ENCODE results near the gene HTR1D.
"Not testable (repeated sequence)": the region's sequence is repeated elsewhere in the genome, so short reads cannot be mapped to it uniquely, and the experiment has no call there.

Gene HTR1D

DNA sequence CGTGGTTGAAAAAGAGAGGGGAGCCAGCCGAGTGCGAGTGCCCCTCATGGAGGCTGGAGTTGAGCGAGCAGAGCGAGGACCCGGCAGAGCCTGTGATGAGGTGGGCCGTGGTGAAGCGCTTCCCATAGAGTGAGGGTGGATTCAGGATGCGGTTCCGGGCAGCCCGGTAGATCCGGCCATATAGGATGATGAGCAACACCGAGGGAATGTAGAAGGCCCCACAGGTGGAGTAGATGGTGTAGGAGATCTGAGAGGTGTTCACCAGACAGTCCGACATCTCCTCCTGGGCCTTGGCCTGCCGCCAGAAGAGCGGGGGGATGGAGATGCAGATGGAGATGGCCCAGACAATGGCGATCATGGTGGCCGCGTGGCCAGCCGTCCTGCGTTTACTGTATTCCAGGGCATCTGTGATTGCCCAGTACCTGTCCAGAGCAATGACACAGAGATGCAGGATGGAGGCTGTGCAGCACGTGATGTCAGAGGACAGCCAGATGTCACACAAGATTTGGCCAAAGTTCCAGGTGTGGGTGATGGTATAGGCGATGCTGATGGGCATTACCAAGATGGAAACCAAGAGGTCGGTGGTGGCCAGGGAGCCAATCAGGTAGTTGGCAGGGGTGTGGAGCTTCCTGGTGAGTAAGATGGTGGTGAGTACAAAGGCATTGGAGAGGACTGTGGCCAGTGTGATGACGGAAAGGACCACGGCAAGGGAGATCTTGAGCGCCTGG, 23.7 kb downstream of the HTR1D start:
- 96% methylated on average over 27 of the region's 27 CpGs for WGBS
- H3K9ac ChIP-seq (ENCODE audit: low read length) = no peak overlapping the region
- H3K4me3 ChIP-seq (ENCODE audit: insufficient read depth in 1 of 2, low read depth in 1 of 2, low read length in 2 of 2) = no peak overlapping the region

DNA sequence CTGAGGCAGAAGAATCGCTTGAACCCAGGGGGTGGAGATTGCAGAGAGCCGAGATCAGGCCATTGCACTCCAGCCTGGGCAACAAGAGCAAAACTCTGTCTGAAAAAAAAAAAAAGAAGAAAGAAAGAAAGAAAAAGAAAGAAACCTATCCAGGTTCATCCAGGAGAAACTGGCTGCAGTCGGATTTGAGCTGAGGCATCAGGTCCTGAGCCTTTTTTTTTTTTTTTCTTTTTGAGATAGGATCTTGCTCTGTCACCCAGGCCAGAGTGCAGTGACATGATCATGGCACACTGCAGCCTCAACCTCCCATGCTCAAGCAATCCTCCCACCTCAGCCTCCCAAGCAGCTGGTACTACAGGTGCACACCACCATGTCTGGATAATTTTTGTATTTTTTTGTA, 26.1 kb downstream of the HTR1D start:
- Histone ChIP-seq H3K36me3 (ENCODE audit: control insufficient read depth in 1 of 2, insufficient read depth in 2 of 2, low read depth in 1 of 2, low read length in 2 of 2) (no peaks in the 10 kb centered on the region), H3K79me1 (replicated peaks; ENCODE audit: low read length, poor library complexity, severe bottlenecking) (no peaks in the 10 kb centered on the region), H3K9ac (ENCODE audit: low read length) (no peak overlapping the region), H3K27ac (ENCODE audit: low read length, poor library complexity, severe bottlenecking) (no peak overlapping the region), H3K4me2 (ENCODE audit: low read length, poor library complexity, severe bottlenecking) (no peak overlapping the region), H3K4ac (ENCODE audit: low read depth in 1 of 2, low read length in 2 of 2) (no peak overlapping the region), H3K27me3 (ENCODE audit: control insufficient read depth in 1 of 2, insufficient read depth in 1 of 2, low read length in 2 of 2) (peaks cover 0 to 3% of the 10 kb centered on the region in 2 experiments), H2AK5ac (ENCODE audit: low read length, severe bottlenecking) (no peak overlapping the region), H2BK120ac (ENCODE audit: low read depth, low read length) (no peak overlapping the region), H3K9me3 (ENCODE audit: control insufficient read depth, low read length) (no peaks in the 10 kb centered on the region), H3K4me3 (ENCODE audit: insufficient read depth in 1 of 2, low read depth in 1 of 2, low read length in 2 of 2) (no peak overlapping the region), H3K18ac (ENCODE audit: low read depth in 1 of 2, low read length in 2 of 2) (no peak overlapping the region), H3K23ac (ENCODE audit: low read length in 2 of 2) (no peak overlapping the region), H2BK5ac (ENCODE audit: low read depth, low read length, poor library complexity, severe bottlenecking) (no peak overlapping the region), H2BK12ac (ENCODE audit: low read length in 2 of 2) (no peak overlapping the region), H2AFZ (ENCODE audit: low read depth, low read length) (no peak overlapping the region), H4K91ac (ENCODE audit: low read length) (no peak overlapping the region), H3K14ac (ENCODE audit: low read length in 2 of 2) (no peak overlapping the region), H2BK15ac (ENCODE audit: low read depth, poor library complexity, severe bottlenecking) (no peak overlapping the region), H3K4me1 (ENCODE audit: control insufficient read depth, insufficient read depth, low read depth, low read length) (peaks cover 25% of the 10 kb centered on the region), H4K8ac (ENCODE audit: low read length) (no peak overlapping the region)
- 98% methylated on average over 3 of the region's 3 CpGs for WGBS
- DNase-seq = no peak

More for the DNA sequence above, 23.7 kb downstream of the HTR1D start:
- H2BK12ac ChIP-seq (ENCODE audit: low read length in 2 of 2) = peak overlapping the region; percentile 78 to 94
- peak overlapping the region; percentile 58 to 60 for H3K4ac ChIP-seq (ENCODE audit: low read depth in 1 of 2, low read length in 2 of 2)
- no peaks in the 10 kb centered on the region for H3K36me3 ChIP-seq (ENCODE audit: control insufficient read depth in 1 of 2, insufficient read depth in 2 of 2, low read depth in 1 of 2, low read length in 2 of 2)
- peak overlapping the region; percentile 100 for H3K27ac ChIP-seq (ENCODE audit: low read length, poor library complexity, severe bottlenecking)
- H2BK15ac ChIP-seq (ENCODE audit: low read depth, poor library complexity, severe bottlenecking) = no peak overlapping the region
- H2BK120ac ChIP-seq (ENCODE audit: low read depth, low read length) = peak overlapping the region; percentile 29
- no peak overlapping the region for H3K4me2 ChIP-seq (ENCODE audit: low read length, poor library complexity, severe bottlenecking)
- peak overlapping the region; percentile 96 for H2BK5ac ChIP-seq (ENCODE audit: low read depth, low read length, poor library complexity, severe bottlenecking)
- no peak for DNase-seq
- no peaks in the 10 kb centered on the region for H3K79me1 ChIP-seq (replicated peaks; ENCODE audit: low read length, poor library complexity, severe bottlenecking)
- no peaks in the 10 kb centered on the region for H3K9me3 ChIP-seq (ENCODE audit: control insufficient read depth, low read length)
- H2AFZ ChIP-seq (ENCODE audit: low read depth, low read length) = no peak overlapping the region
- peak overlapping the region; percentile 65 to 81 for H3K18ac ChIP-seq (ENCODE audit: low read depth in 1 of 2, low read length in 2 of 2)
- peak overlapping the region; percentile 58 for H2AK5ac ChIP-seq (ENCODE audit: low read length, severe bottlenecking)
- H3K27me3 ChIP-seq (ENCODE audit: control insufficient read depth in 1 of 2, insufficient read depth in 1 of 2, low read length in 2 of 2) = peaks cover 0 to 3% of the 10 kb centered on the region in 2 experiments
- peak overlapping the region in 1 of 2 experiments; percentile 30 for H3K14ac ChIP-seq (ENCODE audit: low read length in 2 of 2)
- peak overlapping the region; percentile 77 for H4K91ac ChIP-seq (ENCODE audit: low read length)
- H3K23ac ChIP-seq (ENCODE audit: low read length in 2 of 2) = no peak overlapping the region
- peak overlapping the region; percentile 21 for H4K8ac ChIP-seq (ENCODE audit: low read length)
- peaks cover 24% of the 10 kb centered on the region for H3K4me1 ChIP-seq (ENCODE audit: control insufficient read depth, insufficient read depth, low read depth, low read length)

- not testable (repeated sequence) for H3K9me3 ChIP-seq (ENCODE audit: control insufficient read depth, low read length); H4K8ac ChIP-seq (ENCODE audit: low read length); H3K4ac ChIP-seq (ENCODE audit: low read depth in 1 of 2, low read length in 2 of 2); H3K23ac ChIP-seq (ENCODE audit: low read length in 2 of 2); H3K9ac ChIP-seq (ENCODE audit: low read length); H3K36me3 ChIP-seq (ENCODE audit: control insufficient read depth in 1 of 2, insufficient read depth in 2 of 2, low read depth in 1 of 2, low read length in 2 of 2); H2BK120ac ChIP-seq (ENCODE audit: low read depth, low read length); H2AFZ ChIP-seq (ENCODE audit: low read depth, low read length); H3K27me3 ChIP-seq (ENCODE audit: control insufficient read depth in 1 of 2, insufficient read depth in 1 of 2, low read length in 2 of 2); H3K14ac ChIP-seq (ENCODE audit: low read length in 2 of 2); H3K79me1 ChIP-seq (replicated peaks; ENCODE audit: low read length, poor library complexity, severe bottlenecking); H4K91ac ChIP-seq (ENCODE audit: low read length); H2BK15ac ChIP-seq (ENCODE audit: low read depth, poor library complexity, severe bottlenecking); H3K4me3 ChIP-seq (ENCODE audit: insufficient read depth in 1 of 2, low read depth in 1 of 2, low read length in 2 of 2); H2BK5ac ChIP-seq (ENCODE audit: low read depth, low read length, poor library complexity, severe bottlenecking); H2BK12ac ChIP-seq (ENCODE audit: low read length in 2 of 2); H3K4me2 ChIP-seq (ENCODE audit: low read length, poor library complexity, severe bottlenecking); H2AK5ac ChIP-seq (ENCODE audit: low read length, severe bottlenecking)
- DNase-seq = peak; percentile 99
- Histone ChIP-seq H3K4me1 (ENCODE audit: control insufficient read depth, insufficient read depth, low read depth, low read length) (peaks cover 17% of the 10 kb centered on the region), H3K18ac (ENCODE audit: low read depth in 1 of 2, low read length in 2 of 2) (peak overlapping the region in 1 of 2 experiments; percentile 58), H3K27ac (ENCODE audit: low read length, poor library complexity, severe bottlenecking) (peak overlapping the region; percentile 78)
- 46% methylated on average over 12 of the region's 13 CpGs for WGBS
Observed at GRCh38 chr1:23188936-23189452, 28.3 kb downstream of the HTR1D start.

DNA sequence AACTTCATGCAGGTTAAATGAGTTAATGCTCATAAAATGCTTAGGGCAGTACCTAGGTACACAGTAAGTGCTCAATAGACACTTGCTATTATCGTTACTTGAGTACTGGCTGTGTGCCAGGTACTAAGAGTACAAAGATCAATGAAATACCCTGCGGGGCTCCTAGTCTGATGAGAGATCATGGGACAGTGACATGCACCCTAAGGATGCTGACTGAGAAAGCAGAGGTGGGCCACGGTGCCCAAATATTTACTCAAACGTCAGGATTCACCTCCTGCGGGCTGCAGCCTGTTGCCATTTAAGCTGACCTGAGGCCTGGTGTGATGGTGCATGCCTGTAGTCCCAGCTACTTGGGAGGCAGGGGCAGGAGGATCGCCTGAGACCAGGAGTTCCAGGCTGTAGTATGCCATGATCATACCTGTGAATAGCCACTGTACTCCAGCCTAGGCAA, 28.8 kb downstream of the HTR1D start:
- no peak for DNase-seq
- Histone ChIP-seq H2BK12ac (ENCODE audit: low read length in 2 of 2) (peak overlapping the region; percentile 71 to 95), H2AK5ac (ENCODE audit: low read length, severe bottlenecking) (peak overlapping the region; percentile 76), H3K4me3 (ENCODE audit: insufficient read depth in 1 of 2, low read depth in 1 of 2, low read length in 2 of 2) (no peak overlapping the region), H2BK15ac (ENCODE audit: low read depth, poor library complexity, severe bottlenecking) (no peak overlapping the region), H3K14ac (ENCODE audit: low read length in 2 of 2) (peak overlapping the region in 1 of 2 experiments; percentile 70), H3K9me3 (ENCODE audit: control insufficient read depth, low read length) (no peaks in the 10 kb centered on the region), H3K27me3 (ENCODE audit: control insufficient read depth in 1 of 2, insufficient read depth in 1 of 2, low read length in 2 of 2) (peaks cover 0 to 11% of the 10 kb centered on the region in 2 experiments), H3K4me2 (ENCODE audit: low read length, poor library complexity, severe bottlenecking) (no peak overlapping the region), H3K36me3 (ENCODE audit: control insufficient read depth in 1 of 2, insufficient read depth in 2 of 2, low read depth in 1 of 2, low read length in 2 of 2) (no peaks in the 10 kb centered on the region), H3K23ac (ENCODE audit: low read length in 2 of 2) (peak overlapping the region in 1 of 2 experiments; percentile 63), H3K27ac (ENCODE audit: low read length, poor library complexity, severe bottlenecking) (peak overlapping the region; percentile 78), H2AFZ (ENCODE audit: low read depth, low read length) (no peak overlapping the region), H3K4ac (ENCODE audit: low read depth in 1 of 2, low read length in 2 of 2) (peak overlapping the region in 1 of 2 experiments; percentile 42), H3K79me1 (replicated peaks; ENCODE audit: low read length, poor library complexity, severe bottlenecking) (no peaks in the 10 kb centered on the region), H4K91ac (ENCODE audit: low read length) (no peak overlapping the region), H3K9ac (ENCODE audit: low read length) (no peak overlapping the region), H3K4me1 (ENCODE audit: control insufficient read depth, insufficient read depth, low read depth, low read length) (peaks cover 12% of the 10 kb centered on the region), H3K18ac (ENCODE audit: low read depth in 1 of 2, low read length in 2 of 2) (peak overlapping the region in 1 of 2 experiments; percentile 73), H4K8ac (ENCODE audit: low read length) (peak overlapping the region; percentile 62), H2BK120ac (ENCODE audit: low read depth, low read length) (peak overlapping the region; percentile 21), H2BK5ac (ENCODE audit: low read depth, low read length, poor library complexity, severe bottlenecking) (peak overlapping the region; percentile 63)
- WGBS = 60% methylated on average over 6 of the region's 6 CpGs
